ENCODE measurements around the gene CHRNB2.

CHRNB2 gene

DNA sequence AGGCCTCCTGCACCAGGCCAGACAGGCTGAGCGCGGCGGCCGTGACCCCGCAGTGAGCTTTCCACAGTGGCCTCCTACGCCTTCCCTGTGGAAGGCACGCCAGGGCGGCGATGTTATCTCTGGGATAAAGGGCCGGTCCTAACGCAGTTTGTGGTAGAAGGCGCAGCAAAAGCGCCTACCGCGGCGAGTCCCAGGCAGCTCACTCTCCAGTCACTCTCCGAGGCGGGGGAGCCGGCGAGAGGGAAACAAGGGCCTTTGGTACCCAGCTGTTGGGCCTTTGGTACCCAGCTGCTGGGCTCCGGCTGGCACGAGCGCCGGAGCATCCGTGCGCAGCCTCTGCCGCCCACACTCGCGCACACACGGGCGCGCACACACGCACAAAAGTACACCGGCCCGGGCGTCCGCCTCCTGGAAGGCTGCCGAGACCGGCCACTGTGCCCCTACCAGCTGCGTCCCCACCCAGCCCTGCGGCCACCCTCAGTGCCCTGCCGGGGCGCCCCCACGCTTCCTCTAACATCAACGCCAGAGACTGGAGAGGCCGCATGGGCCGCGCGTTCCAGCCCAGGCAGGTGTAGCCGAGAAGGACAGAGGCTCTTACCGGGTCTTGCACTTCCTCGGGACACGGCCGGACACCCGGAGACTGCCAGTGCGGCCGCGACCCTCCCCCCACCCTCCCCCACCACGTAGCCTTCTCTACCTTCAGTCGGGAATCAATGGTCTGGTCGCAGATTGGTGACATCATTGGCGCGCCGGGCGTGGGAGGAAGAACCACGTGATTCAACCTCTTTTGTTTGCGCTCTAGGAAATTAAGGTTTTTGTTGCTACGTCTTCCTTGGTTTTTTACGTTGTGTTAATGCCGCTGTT, 59.9 kb downstream of the CHRNB2 start:
- H3K79me2 ChIP-seq (ENCODE audit: insufficient read depth, low read length), result peaks cover 49% of the 10 kb centered on the region
- no peaks in the 10 kb centered on the region; the same call in 1 of the 2 replicates for H4K20me1 ChIP-seq (ENCODE audit: low read depth, low read length)
- H3K27ac ChIP-seq (ENCODE audit: low read depth, low read length), result peak overlapping the region; percentile 32
- peak overlapping the region; percentile 93 for H2AFZ ChIP-seq (ENCODE audit: low read depth, low read length, severe bottlenecking)
- peak overlapping the region; percentile 88 for H3K4me3 ChIP-seq (ENCODE audit: insufficient read depth, low read length, poor library complexity, severe bottlenecking)
- H3K9me3 ChIP-seq (ENCODE audit: insufficient read depth, low read length), result 0 out of 2 replicates have a peak, but pooled peaks cover 6% of the 10 kb centered on the region
- peak overlapping the region; percentile 85 for H3K4me2 ChIP-seq (ENCODE audit: low read depth, low read length, poor library complexity, severe bottlenecking)
- no peaks in the 10 kb centered on the region for H3K9me2 ChIP-seq (replicated peaks; ENCODE audit: insufficient read depth, low read length)
- TF ChIP-seq, protein P1, sequence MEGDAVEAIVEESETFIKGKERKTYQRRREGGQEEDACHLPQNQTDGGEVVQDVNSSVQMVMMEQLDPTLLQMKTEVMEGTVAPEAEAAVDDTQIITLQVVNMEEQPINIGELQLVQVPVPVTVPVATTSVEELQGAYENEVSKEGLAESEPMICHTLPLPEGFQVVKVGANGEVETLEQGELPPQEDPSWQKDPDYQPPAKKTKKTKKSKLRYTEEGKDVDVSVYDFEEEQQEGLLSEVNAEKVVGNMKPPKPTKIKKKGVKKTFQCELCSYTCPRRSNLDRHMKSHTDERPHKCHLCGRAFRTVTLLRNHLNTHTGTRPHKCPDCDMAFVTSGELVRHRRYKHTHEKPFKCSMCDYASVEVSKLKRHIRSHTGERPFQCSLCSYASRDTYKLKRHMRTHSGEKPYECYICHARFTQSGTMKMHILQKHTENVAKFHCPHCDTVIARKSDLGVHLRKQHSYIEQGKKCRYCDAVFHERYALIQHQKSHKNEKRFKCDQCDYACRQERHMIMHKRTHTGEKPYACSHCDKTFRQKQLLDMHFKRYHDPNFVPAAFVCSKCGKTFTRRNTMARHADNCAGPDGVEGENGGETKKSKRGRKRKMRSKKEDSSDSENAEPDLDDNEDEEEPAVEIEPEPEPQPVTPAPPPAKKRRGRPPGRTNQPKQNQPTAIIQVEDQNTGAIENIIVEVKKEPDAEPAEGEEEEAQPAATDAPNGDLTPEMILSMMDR (IDR thresholded peaks at IDR 0.05; ENCODE audit: insufficient read depth, low read length, poor library complexity, severe bottlenecking), result no peak
- no peak for TF ChIP-seq EZH2phosphoT487 (conservative IDR thresholded peaks at IDR 0.05; ENCODE audit: low read length)
- 0 out of 2 replicates have a peak, but pooled peaks cover 3% of the 10 kb centered on the region for H3K36me3 ChIP-seq (ENCODE audit: low read length)
- no peaks in the 10 kb centered on the region for H3K27me3 ChIP-seq (ENCODE audit: low read length)
- H3K9ac ChIP-seq (ENCODE audit: low read length), result peak overlapping the region; percentile 84
- H3F3A ChIP-seq (ENCODE audit: insufficient read depth), result peaks cover 6% of the 10 kb centered on the region; the same call in 1 of the 2 replicates

- Histone ChIP-seq H3K4me3 (ENCODE audit: insufficient read depth, low read length, poor library complexity, severe bottlenecking) (peak overlapping the region; percentile 88), H3K9ac (ENCODE audit: low read length) (peak overlapping the region; percentile 84), H3K27ac (ENCODE audit: low read depth, low read length) (peak overlapping the region; percentile 32; the same call in 1 of the 2 replicates), H2AFZ (ENCODE audit: low read depth, low read length, severe bottlenecking) (peak overlapping the region; percentile 93), H3K9me3 (ENCODE audit: insufficient read depth, low read length) (0 out of 2 replicates have a peak, but pooled peaks cover 6% of the 10 kb centered on the region), H3K27me3 (ENCODE audit: low read length) (no peaks in the 10 kb centered on the region), H3F3A (ENCODE audit: insufficient read depth) (peaks cover 6% of the 10 kb centered on the region; the same call in 1 of the 2 replicates), H3K9me2 (replicated peaks; ENCODE audit: insufficient read depth, low read length) (no peaks in the 10 kb centered on the region), H3K79me2 (ENCODE audit: insufficient read depth, low read length) (peaks cover 43% of the 10 kb centered on the region), H3K36me3 (ENCODE audit: low read length) (0 out of 2 replicates have a peak, but pooled peaks cover 3% of the 10 kb centered on the region), H4K20me1 (ENCODE audit: low read depth, low read length) (no peaks in the 10 kb centered on the region; the same call in 1 of the 2 replicates), H3K4me2 (ENCODE audit: low read depth, low read length, poor library complexity, severe bottlenecking) (peak overlapping the region; percentile 85)
- TF ChIP-seq, protein P1 (IDR thresholded peaks at IDR 0.05; ENCODE audit: insufficient read depth, low read length, poor library complexity, severe bottlenecking), result no peak
- no peak for TF ChIP-seq EZH2phosphoT487 (conservative IDR thresholded peaks at IDR 0.05; ENCODE audit: low read length)
Measured at GRCh38 chr1:154628121-154628405, 60.5 kb downstream of the CHRNB2 start.

DNA sequence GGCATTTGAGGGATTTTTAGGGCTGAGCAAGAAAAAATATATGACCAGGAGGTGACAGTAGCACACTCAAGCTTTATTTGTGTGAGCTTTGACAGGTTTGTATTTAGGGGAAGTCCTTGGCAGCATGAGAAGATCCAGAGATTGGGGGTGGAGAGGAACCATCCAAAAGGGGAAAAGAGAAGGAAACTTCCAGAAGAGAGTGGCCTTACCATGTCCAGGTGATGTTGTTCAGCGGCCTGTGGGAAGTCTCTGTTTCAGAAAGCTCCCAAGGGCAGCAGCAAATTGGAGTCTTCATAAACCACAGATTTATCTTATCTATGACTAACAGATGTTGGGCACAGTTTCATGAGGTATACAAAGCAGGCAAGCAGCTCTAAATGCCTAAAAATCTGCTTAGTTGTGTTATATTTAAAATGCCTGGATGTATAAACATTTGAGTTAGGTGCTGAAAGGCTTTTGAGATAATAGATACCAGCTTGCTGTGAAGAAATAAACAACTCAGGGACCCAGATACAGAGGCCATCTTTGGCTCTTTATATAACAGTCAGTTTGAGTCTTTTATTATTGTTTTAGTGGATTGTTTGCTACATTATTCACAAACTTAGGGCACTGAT, 61.6 kb downstream of the CHRNB2 start:
- H3K9me3 ChIP-seq (ENCODE audit: insufficient read depth, low read length), result 0 out of 2 replicates have a peak, but pooled peaks cover 6% of the 10 kb centered on the region
- H3K27me3 ChIP-seq (ENCODE audit: low read length), result no peaks in the 10 kb centered on the region
- peaks cover 32% of the 10 kb centered on the region for H3K79me2 ChIP-seq (ENCODE audit: insufficient read depth, low read length)
- H3K4me3 ChIP-seq (ENCODE audit: insufficient read depth, low read length, poor library complexity, severe bottlenecking), result no peak overlapping the region
- H3K9ac ChIP-seq (ENCODE audit: low read length), result no peak overlapping the region
- no peaks in the 10 kb centered on the region; the same call in 1 of the 2 replicates for H4K20me1 ChIP-seq (ENCODE audit: low read depth, low read length)
- no peak overlapping the region for H3K27ac ChIP-seq (ENCODE audit: low read depth, low read length)
- peak overlapping the region; percentile 93 for H2AFZ ChIP-seq (ENCODE audit: low read depth, low read length, severe bottlenecking)
- H3K36me3 ChIP-seq (ENCODE audit: low read length), result 0 out of 2 replicates have a peak, but pooled peaks cover 3% of the 10 kb centered on the region
- TF ChIP-seq EZH2phosphoT487 (conservative IDR thresholded peaks at IDR 0.05; ENCODE audit: low read length), result no peak
- TF ChIP-seq, protein P1 (IDR thresholded peaks at IDR 0.05; ENCODE audit: insufficient read depth, low read length, poor library complexity, severe bottlenecking), result no peak
- peaks cover 6% of the 10 kb centered on the region; the same call in 1 of the 2 replicates for H3F3A ChIP-seq (ENCODE audit: insufficient read depth)
- no peak overlapping the region for H3K4me2 ChIP-seq (ENCODE audit: low read depth, low read length, poor library complexity, severe bottlenecking)
- no peaks in the 10 kb centered on the region for H3K9me2 ChIP-seq (replicated peaks; ENCODE audit: insufficient read depth, low read length)
